MM.1S (cell line): ENCODE results near the gene ZBTB38.

Source experiments
- DNase-seq: peaks from one replicate; pipeline ENCODE4 v3.0.0-alpha.2; 2015
- H2AFZ ChIP-seq: fragments of 300-600 bp; sonication (generic); 2 replicates; pipeline ENCODE4 v1.6.0; 2016; ENCODE audit warnings: antibody characterized with exemption, low read length
- H3F3A ChIP-seq: fragments of 300-600 bp; sonication (generic); 2 replicates; pipeline ENCODE4 v1.6.1; 2016; ENCODE audit warnings: mild to moderate bottlenecking, antibody characterized with exemption, low read length, moderate library complexity, mixed read lengths; ENCODE audit not compliant: insufficient read depth
- H3K27ac ChIP-seq: fragments of 300-600 bp; sonication (generic); 2 replicates; pipeline ENCODE4 v1.5.1; 2016; ENCODE audit warnings: mild to moderate bottlenecking, low read length
- H3K27me3 ChIP-seq: fragments of 300-600 bp; sonication (generic); replicated peaks from 2 replicates; pipeline ENCODE4 v1.6.0; 2016; ENCODE audit warnings: low read length; ENCODE audit not compliant: insufficient read depth
- H3K36me3 ChIP-seq: fragments of 300-600 bp; sonication (generic); replicated peaks from 2 replicates; pipeline ENCODE4 v1.6.1; 2016; ENCODE audit warnings: mild to moderate bottlenecking, low read length, mixed read lengths; ENCODE audit not compliant: insufficient read depth
- H3K4me1 ChIP-seq: fragments of 300-600 bp; sonication (generic); 2 replicates; pipeline ENCODE4 v1.6.1; 2016; ENCODE audit warnings: low read length, mixed read lengths
- H3K4me2 ChIP-seq: fragments of 300-600 bp; sonication (generic); 2 replicates; pipeline ENCODE4 v1.6.0; 2016; ENCODE audit warnings: low read depth, low read length
- H3K4me3 ChIP-seq: fragments of 300-600 bp; sonication (generic); 2 replicates; pipeline ENCODE4 v1.5.1; 2016; ENCODE audit warnings: low read length, mixed read lengths
- H3K79me2 ChIP-seq: fragments of 300-600 bp; sonication (generic); 2 replicates; pipeline ENCODE4 v1.6.1; 2016; ENCODE audit warnings: mixed run types, low read length, mixed read lengths
- H3K9ac ChIP-seq: fragments of 300-600 bp; sonication (generic); 2 replicates; pipeline ENCODE4 v1.6.1; 2016; ENCODE audit warnings: low read length, mixed read lengths
- H3K9me2 ChIP-seq: fragments of 300-600 bp; sonication (generic); replicated peaks from 2 replicates; pipeline ENCODE4 v1.6.1; 2016; ENCODE audit warnings: mild to moderate bottlenecking, low read length, mixed read lengths; ENCODE audit not compliant: insufficient read depth
- H3K9me3 ChIP-seq: fragments of 300-600 bp; sonication (generic); replicated peaks from 2 replicates; pipeline ENCODE4 v1.6.1; 2016; ENCODE audit warnings: mild to moderate bottlenecking, low read length, mixed read lengths; ENCODE audit not compliant: insufficient read depth
- H4K20me1 ChIP-seq: fragments of 300-600 bp; sonication (generic); 2 replicates; pipeline ENCODE4 v1.6.1; 2016; ENCODE audit warnings: mild to moderate bottlenecking, low read length, moderate library complexity, mixed read lengths; ENCODE audit not compliant: insufficient read depth
- EZH2 ChIP-seq: fragments of 300-600 bp; sonication (generic); optimal IDR thresholded peaks from 2 replicates; pipeline ENCODE3; 2017; ENCODE audit warnings: low read depth, mild to moderate bottlenecking, antibody characterized with exemption, low read length, mixed read lengths
- EZH2phosphoT487 ChIP-seq: fragments of 300-600 bp; sonication (generic); IDR thresholded peaks from 2 replicates; pipeline ENCODE4 v1.6.1; 2018; ENCODE audit warnings: antibody characterized with exemption, low read length
- TF ChIP-seq, protein P1 (sequence below): fragments of 300-600 bp; sonication (generic); IDR thresholded peaks from 2 replicates; pipeline ENCODE4 v1.5.1; 2016; ENCODE audit warnings: antibody characterized with exemption, low read length, mixed read lengths

The ZBTB38 gene

GRCh38 chr3:141413801-141414689 is 45.7 kb downstream of the ZBTB38 start:
- peaks cover 54% of the 10 kb centered on the region for H3K36me3 ChIP-seq
- H3K79me2 ChIP-seq = peaks cover 100% of the 10 kb centered on the region
- H3F3A ChIP-seq = peaks cover 99% of the 10 kb centered on the region
- TF ChIP-seq, protein P1, sequence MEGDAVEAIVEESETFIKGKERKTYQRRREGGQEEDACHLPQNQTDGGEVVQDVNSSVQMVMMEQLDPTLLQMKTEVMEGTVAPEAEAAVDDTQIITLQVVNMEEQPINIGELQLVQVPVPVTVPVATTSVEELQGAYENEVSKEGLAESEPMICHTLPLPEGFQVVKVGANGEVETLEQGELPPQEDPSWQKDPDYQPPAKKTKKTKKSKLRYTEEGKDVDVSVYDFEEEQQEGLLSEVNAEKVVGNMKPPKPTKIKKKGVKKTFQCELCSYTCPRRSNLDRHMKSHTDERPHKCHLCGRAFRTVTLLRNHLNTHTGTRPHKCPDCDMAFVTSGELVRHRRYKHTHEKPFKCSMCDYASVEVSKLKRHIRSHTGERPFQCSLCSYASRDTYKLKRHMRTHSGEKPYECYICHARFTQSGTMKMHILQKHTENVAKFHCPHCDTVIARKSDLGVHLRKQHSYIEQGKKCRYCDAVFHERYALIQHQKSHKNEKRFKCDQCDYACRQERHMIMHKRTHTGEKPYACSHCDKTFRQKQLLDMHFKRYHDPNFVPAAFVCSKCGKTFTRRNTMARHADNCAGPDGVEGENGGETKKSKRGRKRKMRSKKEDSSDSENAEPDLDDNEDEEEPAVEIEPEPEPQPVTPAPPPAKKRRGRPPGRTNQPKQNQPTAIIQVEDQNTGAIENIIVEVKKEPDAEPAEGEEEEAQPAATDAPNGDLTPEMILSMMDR = no peak
- TF ChIP-seq EZH2 (no peak), EZH2phosphoT487 (no peak)
- H3K4me2 ChIP-seq = peak overlapping the region; percentile 61; the same call in 1 of the 2 replicates
- H3K4me1 ChIP-seq = peaks cover 95% of the 10 kb centered on the region
- DNase-seq = no peak
- H3K9me2 ChIP-seq = no peaks in the 10 kb centered on the region
- H3K9me3 ChIP-seq = no peaks in the 10 kb centered on the region
- no peak overlapping the region for H3K4me3 ChIP-seq
- peak overlapping the region; percentile 100; the same call in 1 of the 2 replicates for H3K9ac ChIP-seq
- peak overlapping the region; percentile 98 for H3K27ac ChIP-seq
- H4K20me1 ChIP-seq = peaks cover 30% of the 10 kb centered on the region
- no peak overlapping the region for H2AFZ ChIP-seq
- H3K27me3 ChIP-seq = no peaks in the 10 kb centered on the region

- TF ChIP-seq EZH2phosphoT487 (no peak), EZH2 (no peak)
- TF ChIP-seq, protein P1 = no peak
- no peaks in the 10 kb centered on the region for H3K9me3 ChIP-seq
- H2AFZ ChIP-seq = no peak overlapping the region
- peaks cover 60% of the 10 kb centered on the region for H3K36me3 ChIP-seq
- H3F3A ChIP-seq = peaks cover 98% of the 10 kb centered on the region
- H3K27ac ChIP-seq = peak overlapping the region; percentile 98; the same call in 1 of the 2 replicates
- peaks cover 37% of the 10 kb centered on the region for H4K20me1 ChIP-seq
- H3K9me2 ChIP-seq = no peaks in the 10 kb centered on the region
- DNase-seq = no peak
- H3K4me3 ChIP-seq = no peak overlapping the region
- H3K27me3 ChIP-seq = no peaks in the 10 kb centered on the region
- H3K4me2 ChIP-seq = peak overlapping the region; percentile 61
- H3K4me1 ChIP-seq = peaks cover 94% of the 10 kb centered on the region
- H3K79me2 ChIP-seq = peaks cover 100% of the 10 kb centered on the region
- H3K9ac ChIP-seq = no peak overlapping the region; the same call in 1 of the 2 replicates
Observed at GRCh38 chr3:141414800-141415462, 46.6 kb downstream of the ZBTB38 start.

DNA sequence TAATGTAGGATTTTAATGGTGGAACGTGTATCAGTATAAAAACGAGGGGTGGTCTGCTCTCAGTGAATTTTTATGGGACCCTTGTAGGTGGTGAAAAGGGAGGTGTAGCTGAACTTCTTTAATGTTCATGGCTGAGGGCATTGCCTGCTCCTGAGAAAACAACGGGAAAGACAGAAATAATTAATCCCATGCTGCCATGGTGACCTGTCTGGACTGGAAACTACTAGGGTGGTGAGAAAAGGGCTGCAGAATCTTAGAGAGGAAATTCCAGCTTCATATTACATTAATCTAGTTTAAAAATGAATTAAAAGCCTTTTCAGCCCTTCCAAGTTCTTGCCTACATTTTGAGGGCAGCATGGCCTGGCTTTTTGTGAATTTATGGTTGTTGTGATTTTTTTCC is 47.6 kb downstream of the ZBTB38 start:
- H3K36me3 ChIP-seq = peaks cover 64% of the 10 kb centered on the region
- peaks cover 100% of the 10 kb centered on the region for H3K79me2 ChIP-seq
- H3K27me3 ChIP-seq = no peaks in the 10 kb centered on the region
- no peaks in the 10 kb centered on the region for H3K9me3 ChIP-seq
- H3K4me1 ChIP-seq = peaks cover 93% of the 10 kb centered on the region
- no peak overlapping the region; the same call in 1 of the 2 replicates for H3K9ac ChIP-seq
- peak overlapping the region; percentile 98; the same call in 1 of the 2 replicates for H3K27ac ChIP-seq
- no peak for DNase-seq
- H3F3A ChIP-seq = peaks cover 98% of the 10 kb centered on the region
- H3K9me2 ChIP-seq = no peaks in the 10 kb centered on the region
- H3K4me2 ChIP-seq = peak overlapping the region; percentile 61; the same call in 1 of the 2 replicates
- peaks cover 47% of the 10 kb centered on the region for H4K20me1 ChIP-seq
- no peak overlapping the region for H3K4me3 ChIP-seq
- TF ChIP-seq EZH2 = no peak
- TF ChIP-seq, protein P1 = no peak
- TF ChIP-seq EZH2phosphoT487 = no peak
- no peak overlapping the region for H2AFZ ChIP-seq
